ENCODE measurements around the gene KIAA1755. TPM values are rescaled to one million over a fixed set of nuclear protein-coding genes. Genes with fewer than 3 reads are reported as not detected.
"Not testable (repeated sequence)": the region's sequence is repeated elsewhere in the genome, so short reads cannot be mapped to it uniquely, and the experiment has no call there.

Gene KIAA1755
- total RNA-seq, 1 donor from 2014 or later = not detected

DNA sequence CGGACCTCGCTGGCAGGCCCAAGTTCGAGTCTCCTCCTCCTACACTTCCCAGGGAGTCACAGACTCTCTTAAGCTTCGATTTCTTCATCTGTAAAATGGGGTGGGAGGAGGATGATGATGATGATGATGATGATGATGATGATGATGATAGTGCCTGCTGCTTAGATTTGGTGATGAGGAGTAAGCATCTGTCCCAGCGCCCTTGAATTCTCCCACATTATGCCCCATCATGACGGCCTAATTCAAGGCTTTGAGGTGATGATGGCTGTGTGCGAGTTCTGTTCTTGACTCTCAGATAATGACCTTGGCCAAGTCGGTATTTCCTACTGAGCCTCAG lies 487 bp upstream of the KIAA1755 start:
- intact Hi-C loops (cut with micrococcal nuclease) = no loop called here

- intact Hi-C loops (cut with micrococcal nuclease) = no loop called here
Observed at GRCh38 chr20:38260025-38260377, 534 bp downstream of the KIAA1755 start.

- intact Hi-C loops (cut with micrococcal nuclease) = no loop called here
Observed at GRCh38 chr20:38258545-38259215, 1.9 kb downstream of the KIAA1755 start.

- intact Hi-C loops (cut with micrococcal nuclease) = no loop called here
Observed at GRCh38 chr20:38256966-38257365, 3.6 kb downstream of the KIAA1755 start.

GRCh38 chr20:38256021-38256420 lies 4.5 kb downstream of the KIAA1755 start:
- intact Hi-C loops (cut with micrococcal nuclease) = no loop called here

- intact Hi-C loops (cut with micrococcal nuclease) = no loop called here
Observed at GRCh38 chr20:38255393-38255792, 5.1 kb downstream of the KIAA1755 start.

DNA sequence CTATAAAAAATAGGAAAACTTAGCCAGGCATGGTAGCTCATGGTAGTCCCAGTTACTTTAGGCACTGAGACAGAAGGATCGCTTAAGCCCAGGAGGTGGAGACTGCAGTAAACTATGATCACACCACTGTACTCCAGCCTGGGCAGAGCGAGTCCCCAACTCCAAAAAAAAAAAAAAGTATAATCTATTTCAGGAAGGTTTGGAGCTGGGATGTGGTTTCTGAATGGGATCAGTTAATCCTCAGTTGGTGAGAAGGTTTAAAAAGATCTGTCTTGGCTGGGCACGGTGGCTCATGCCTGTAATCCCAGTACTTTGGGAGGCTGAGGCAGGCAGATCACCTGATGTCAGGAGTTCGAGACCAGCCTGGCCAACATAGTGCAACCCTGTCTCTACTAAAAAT lies 5.9 kb downstream of the KIAA1755 start:
- intact Hi-C loops (cut with micrococcal nuclease) = not testable (repeated sequence)

GRCh38 chr20:38253571-38253970 lies 7.0 kb downstream of the KIAA1755 start:
- intact Hi-C loops (cut with micrococcal nuclease) = no loop called here

DNA sequence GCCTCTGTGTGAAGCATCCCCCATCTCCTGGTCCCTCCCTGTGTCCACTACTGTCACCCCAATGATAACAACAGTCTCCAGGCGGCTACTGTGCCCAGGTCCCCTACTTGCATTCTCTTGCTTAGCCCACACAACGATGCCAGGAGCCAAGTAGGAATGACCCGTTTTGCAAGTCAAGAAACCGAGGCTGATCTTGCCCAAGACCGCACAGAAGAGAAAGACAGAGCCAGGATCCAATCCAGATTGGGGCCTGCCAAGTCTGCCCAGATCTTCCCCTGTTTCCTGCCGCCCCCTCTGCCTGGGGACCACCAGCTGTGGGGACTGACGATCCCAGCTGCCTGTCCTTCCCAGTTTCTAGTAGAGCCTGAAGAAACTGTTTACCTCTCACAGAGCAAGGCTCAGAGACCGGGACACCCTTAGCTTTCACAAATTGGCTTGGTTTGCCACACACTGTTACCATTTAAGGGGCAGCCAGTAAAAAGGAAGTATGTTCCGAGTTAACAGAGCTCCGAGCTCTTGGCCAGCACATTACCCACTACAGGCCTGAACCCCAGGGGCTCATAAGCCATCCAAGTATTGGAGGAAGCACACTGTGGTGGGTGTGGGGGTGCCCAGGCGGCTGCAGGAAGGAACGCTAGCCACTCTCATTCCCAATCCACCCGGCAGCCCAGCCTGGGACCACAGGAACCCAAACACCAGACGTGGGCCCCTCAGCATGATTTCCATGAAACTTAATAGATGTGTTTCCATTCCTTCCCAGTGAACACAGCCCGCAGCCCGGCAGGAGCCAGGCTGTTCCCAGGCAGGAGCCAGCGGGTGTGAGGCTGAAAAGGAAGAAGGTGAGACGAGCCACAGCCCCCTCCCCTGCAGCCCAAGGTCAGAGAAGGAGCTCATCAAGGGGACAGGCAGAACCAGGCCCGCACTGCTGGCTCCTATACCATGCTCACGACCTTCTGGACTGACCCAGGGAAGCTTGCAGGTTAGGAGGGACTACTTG lies 7.9 kb downstream of the KIAA1755 start:
- intact Hi-C loops (cut with micrococcal nuclease) = no loop called here

- intact Hi-C loops (cut with micrococcal nuclease) = not testable (repeated sequence)
Observed at GRCh38 chr20:38251441-38251840, 9.1 kb downstream of the KIAA1755 start.

- intact Hi-C loops (cut with micrococcal nuclease) = no loop called here
Observed at GRCh38 chr20:38250609-38251008, 9.9 kb downstream of the KIAA1755 start.

DNA sequence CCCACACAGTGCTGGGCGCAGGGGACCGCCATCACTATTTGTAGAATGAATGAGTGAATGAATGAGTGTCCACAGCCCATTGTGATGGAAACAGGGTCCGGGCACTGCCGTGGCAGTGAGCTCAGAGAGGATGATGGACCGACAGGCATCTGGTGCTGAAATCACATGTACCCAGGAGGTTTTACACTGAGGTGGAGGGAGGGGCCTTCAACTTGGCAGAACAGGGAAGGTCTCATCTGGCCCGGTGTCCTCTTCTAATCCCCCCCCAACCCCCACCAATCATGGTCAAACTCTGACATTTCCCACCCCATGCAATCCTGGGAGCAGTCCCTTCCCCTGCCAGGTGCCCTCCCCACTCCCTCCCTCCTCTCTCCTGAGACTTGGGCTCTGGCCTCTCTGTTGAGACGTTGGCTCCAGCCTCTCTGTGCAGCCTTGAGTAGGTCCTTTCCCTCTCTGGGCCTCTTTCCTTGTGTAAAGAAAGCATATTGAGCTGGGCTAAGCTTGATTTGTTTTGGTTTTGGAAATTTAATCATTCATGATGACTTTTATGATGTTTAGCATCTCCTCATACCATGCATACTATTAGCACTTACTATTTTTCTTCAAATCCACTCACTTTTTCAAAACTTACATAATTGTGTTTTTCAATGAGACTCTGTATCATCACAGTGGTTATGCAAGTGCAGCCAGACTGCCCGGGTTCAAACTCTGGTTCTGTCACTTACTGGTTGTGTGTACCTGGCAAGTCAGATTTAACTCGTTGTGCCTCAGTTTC lies 10.8 kb downstream of the KIAA1755 start:
- intact Hi-C loops (cut with micrococcal nuclease) = no loop called here

- intact Hi-C loops (cut with micrococcal nuclease) = no loop called here
Observed at GRCh38 chr20:38248133-38248532, 12.4 kb downstream of the KIAA1755 start.

DNA sequence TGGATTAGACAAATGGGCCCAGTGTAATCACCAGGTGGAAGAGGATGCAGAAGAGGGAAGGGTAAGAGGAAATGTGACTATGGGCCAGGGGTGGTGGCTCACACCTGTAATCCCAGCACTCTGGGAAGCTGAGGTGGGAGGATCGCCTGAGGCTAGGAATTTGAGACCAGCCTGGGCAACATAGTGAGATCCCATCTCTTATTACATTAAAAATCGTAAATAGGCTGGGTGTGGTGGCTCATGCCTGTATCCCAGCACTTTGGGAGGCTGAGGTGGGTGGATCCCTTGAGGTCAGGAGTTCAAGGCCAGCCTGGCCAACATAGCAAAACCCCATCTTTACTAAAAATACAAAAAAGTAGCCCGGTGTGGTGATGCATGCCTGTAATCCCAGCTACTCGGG lies 12.8 kb downstream of the KIAA1755 start:
- intact Hi-C loops (cut with micrococcal nuclease) = not testable (repeated sequence)

DNA sequence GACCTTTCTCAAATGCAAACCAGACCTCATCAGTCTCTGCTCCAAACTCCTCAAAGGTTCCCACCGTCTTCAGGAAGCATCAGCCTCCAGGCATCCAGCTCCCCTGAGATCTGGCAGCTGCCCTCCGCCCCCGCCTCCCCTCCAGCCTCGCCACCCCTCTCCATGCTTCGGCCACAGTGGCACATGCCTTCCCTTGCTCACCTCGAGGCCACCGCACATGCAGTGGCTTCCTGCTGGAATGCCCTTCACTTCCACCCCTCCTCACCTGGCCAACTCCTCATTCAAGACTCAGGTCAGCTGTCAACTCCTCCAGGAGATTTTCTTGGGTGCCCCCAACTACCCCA lies 13.4 kb downstream of the KIAA1755 start:
- intact Hi-C loops (cut with micrococcal nuclease) = no loop called here

DNA sequence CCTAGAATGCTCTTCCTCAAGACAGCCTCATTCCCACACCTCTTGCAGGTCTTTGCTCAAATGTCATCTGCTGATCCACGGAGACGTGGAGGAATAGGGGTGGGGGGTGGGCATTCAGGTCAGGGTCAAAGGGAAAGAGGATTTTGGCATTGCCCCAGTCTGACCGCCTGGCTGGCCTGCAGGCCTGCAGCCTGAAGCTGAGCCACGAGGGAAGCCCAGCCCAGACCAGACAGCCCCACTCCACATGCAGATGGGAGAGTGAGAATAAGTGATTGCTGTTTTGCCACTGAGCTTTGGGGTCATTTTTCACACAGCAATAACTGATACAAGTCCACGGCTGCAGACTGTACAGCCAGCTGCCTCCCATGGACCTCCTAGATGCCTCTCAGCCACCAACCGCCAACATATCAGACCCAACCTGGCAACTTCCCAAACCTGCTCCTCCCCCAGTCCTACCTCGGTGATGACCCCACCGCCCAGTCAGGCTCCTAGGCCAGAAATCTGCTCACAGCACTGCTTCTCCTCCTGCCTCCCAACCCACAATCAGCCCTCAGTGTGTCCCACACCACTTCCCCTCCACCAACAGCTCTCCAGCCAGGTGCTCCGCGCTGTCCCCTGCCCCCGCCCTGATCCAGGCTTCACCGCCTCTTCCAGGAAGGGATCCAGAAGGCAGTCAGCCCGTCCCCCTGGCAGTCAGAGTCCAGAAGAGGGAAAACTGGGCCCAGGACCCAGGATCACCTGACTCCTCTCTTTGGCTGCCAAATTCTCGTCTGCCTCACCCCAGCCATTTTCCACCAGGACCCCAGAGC lies 14.0 kb downstream of the KIAA1755 start:
- intact Hi-C loops (cut with micrococcal nuclease) = no loop called here

GRCh38 chr20:38245753-38246152 lies 14.8 kb downstream of the KIAA1755 start:
- intact Hi-C loops (cut with micrococcal nuclease) = no loop called here

GRCh38 chr20:38243709-38244020 lies 16.9 kb downstream of the KIAA1755 start:
- intact Hi-C loops (cut with micrococcal nuclease) = no loop called here

DNA sequence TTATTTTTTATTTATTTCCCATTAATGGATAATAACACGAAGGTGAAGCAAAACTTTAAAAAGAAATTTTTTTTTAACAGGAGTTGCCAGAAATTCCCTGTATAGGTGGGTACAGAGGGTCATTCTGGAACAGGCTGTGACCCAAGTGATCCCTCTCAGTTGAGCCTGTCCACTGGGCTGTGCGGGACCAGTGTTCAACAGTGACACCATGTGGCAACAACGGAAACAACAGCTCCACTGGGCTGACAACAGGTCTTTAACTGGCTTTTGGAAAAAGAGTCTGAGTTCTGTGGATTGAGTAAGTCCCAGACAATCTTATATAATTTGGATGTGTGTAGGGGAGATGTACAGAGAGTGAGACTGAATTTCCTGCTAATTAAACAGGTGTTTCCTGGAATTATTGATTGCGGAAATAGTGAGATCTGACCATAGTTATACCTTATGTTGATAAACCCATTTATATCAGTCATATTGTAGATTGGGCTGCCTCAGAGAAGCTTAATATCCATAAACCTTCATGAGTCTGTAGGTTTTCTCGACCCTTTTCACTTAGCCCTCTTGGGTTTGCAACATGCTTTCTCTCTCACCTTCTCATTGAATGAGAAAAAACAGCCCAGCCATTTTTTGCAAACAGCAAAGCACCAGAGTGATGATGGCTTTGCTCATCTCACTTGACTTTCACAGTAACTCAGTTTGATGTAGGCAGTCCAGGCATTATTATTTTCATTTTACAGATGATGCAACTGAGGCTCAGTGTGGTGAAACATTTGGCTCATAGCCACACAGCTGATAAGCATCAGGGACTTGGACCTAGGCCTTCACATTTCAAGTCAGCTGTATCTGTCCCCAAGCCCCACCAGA lies 17.5 kb downstream of the KIAA1755 start:
- intact Hi-C loops (cut with micrococcal nuclease) = no loop called here

DNA sequence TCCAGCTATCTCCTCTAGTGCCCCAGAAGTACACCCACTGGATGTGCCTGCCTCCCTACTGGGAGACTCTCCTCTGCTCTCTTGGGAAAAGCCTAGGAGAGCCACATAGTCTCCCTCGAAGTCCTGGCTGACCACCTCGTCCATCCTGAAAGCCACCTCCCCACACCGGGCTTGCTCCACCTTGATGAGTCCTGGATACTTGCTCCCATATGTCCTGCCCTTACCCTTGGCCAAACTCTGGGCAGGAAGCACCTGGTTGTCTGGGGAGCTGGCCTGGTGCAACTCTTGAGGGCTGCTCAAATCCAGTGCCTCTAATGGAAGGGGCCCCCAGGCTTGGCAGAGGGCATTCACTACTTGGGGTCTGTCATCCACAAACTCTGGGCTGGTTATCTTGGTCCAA lies 19.3 kb downstream of the KIAA1755 start:
- intact Hi-C loops (cut with micrococcal nuclease) = no loop called here
